KG1 (cell line): ENCODE measurements around the gene STAT6.

Source experiments
- DNase-seq: peaks from one replicate; lab custom pipeline; 2025; lab: John Stamatoyannopoulos, UW

STAT6 gene

DNA sequence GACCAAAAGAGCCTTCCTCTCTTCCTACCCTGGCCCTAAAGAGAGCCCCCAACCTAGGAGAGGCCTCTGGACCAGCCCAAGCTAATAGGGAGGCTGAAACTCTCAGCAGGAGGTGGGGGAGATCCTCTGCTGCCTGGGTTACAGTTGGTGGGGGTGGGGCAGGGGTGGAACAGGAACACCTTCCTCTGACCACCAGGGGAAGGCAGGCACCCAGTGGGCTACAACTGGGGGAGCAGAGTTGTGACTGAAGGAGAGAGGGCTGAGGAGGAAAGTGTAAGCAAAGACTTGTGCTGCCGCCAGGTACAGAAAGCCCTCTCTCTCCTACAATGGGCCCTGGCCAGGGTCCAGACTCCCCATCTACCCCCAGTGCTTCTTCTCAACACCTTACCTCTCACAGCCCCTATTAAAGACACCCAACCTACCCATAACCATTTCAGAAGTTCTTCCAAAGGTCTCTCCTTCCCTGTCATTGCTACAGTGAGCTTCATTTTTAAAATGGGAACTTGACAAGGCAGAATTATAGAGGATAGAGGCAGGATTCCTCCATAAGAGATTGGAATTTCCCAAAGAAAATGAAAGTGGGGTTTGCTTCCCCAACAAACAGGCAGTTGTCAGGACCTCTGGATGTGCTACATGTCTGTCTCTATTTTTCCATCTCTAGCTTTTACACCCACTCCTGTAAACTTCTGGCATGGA lies 62.6 kb downstream of the STAT6 start:
- DNase-seq = no peak

DNA sequence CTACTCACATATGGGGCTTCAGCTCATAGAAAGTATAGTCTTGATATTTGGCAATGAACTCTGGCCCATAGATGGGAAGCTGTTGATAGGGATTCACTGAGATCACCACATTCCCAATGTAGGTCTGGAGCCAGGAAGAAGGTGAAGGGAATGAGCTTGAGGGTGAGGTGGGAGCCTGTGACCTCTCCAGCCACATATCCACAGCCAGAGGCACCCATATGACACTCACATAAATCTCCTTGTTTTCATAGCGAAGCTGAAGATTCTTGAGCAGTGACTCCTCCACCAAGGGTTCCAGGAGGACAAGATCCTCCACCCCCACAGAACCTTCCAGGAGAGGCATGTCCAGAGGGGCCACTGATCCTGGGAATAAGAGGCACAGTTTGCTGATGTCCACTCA lies 63.2 kb downstream of the STAT6 start:
- DNase-seq = no peak

DNA sequence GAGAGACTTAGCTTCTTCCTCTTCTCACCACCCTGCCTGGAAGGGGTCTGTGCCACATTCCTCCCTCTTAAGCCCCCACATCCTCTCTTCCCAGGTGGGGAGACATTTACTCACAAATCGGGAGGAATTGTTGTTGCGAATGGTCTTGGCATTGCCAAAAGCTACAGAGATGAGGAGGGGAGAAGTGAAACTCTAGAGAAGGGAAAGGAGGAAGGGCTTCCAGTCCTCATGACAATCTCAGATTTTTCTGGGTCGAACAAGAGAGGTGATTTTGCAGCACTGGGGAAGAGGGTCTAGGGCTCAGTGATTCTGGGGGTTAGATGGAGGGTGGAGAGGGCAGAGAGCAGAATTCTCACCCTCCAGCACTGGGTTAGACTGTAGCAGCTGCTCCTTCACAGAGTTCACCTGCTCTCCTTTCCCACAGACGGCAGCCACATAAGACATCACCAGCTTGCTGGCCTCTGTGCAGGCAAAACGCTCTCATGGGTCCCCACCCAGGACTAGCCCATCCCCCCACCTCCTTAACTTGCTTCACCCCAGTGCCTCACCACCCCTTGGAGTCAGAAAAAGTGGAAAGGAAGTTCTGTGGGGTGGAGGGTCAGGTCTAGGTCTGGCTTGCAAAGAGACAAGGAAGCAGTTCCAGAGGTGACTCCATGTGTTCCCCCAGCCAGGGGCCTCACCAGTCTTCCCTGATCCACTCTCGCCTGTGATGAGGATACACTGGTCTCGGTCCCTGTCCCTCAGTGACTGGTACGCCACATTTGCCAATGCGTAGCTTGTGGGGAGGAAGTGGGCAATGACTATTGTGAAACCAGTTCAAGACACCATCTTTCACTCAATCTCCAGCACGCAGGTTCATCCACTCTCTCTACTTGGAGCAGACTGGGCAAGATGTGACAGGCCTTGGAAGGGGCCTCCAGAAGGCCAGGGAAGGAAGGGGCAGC lies 63.9 kb downstream of the STAT6 start:
- no peak for DNase-seq

DNA sequence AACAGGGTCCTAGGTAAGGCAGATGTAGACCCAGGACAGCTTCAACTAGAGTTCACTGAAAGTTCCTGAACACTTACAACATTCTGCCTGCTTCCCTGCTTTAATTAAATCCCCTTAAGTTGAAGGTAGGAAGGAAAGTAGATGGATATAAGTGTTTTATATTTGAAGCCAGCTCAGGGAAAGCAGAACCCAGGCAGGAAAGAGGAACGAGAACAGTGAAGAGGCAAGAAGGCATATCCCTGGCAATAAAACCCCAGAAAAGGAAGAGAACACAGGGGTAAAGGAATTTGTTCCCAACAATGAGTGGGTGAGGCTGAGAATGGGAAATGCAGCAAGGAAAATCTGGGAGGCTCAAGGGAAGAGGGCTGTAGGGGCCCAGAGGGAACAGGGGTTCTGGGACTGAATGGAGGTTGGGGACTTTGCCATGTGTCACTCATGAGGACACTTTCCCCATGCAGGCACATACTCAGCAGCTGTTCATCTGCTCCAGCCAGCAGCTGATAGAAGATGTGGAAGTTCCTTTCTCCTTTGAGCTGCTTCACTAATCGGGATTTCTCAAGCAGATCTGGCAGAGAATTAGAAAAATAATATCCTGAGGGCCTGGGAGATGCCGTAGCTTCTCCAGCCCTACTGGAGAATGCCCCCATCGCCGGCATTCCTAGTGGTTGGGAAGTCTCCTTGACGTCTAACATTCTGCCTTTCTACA lies 64.9 kb downstream of the STAT6 start:
- no peak for DNase-seq
